Kidney (tissue), 14 donors: ENCODE measurements around the gene KRT2. TPM values are rescaled to one million over a fixed set of nuclear protein-coding genes. Genes with fewer than 3 reads are reported as not detected.

Experiments
- DNase-seq, 5 donors: peaks; one replicate each; pipeline ENCODE4 v3.0.0-alpha.2; 2013 to 2020
- FAIRE-seq: peaks from 2 replicates; lab custom pipeline; 2012; peaks lifted over from hg19 to GRCh38; lab: Jason Lieb, UNC
- H3K27ac ChIP-seq, 2 donors: one replicate each; pipeline ENCODE4 v1.7.0; 2013; ENCODE audit warnings: low read depth in 2 of 2, low read length in 2 of 2, inconsistent platforms in 1 of 2
- H3K27me3 ChIP-seq: one replicate; pipeline ENCODE4 v1.7.1; 2013; ENCODE audit warnings: low read length, inconsistent platforms; ENCODE audit not compliant: control insufficient read depth, insufficient read depth
- H3K36me3 ChIP-seq, 3 donors: one replicate each; pipeline versions ENCODE4 v1.7.0 to v1.7.1; 2013; ENCODE audit warnings: low read length in 3 of 3, control low read depth in 1 of 3, inconsistent platforms in 1 of 3; ENCODE audit not compliant: insufficient read depth in 3 of 3, control insufficient read depth in 2 of 3
- H3K4me1 ChIP-seq, 3 donors: one replicate each; pipeline versions ENCODE4 v1.7.0 to v1.7.1; 2013; ENCODE audit warnings: low read length in 3 of 3, inconsistent platforms in 1 of 3, low read depth in 1 of 3; ENCODE audit not compliant: control insufficient read depth in 2 of 3, insufficient read depth in 2 of 3
- H3K4me3 ChIP-seq, 3 donors: one replicate each; pipeline versions ENCODE4 v1.7.0 to v1.8.1; 2013; ENCODE audit warnings: low read length in 3 of 3, control low read depth in 1 of 3, inconsistent platforms in 1 of 3
- H3K9ac ChIP-seq, 3 donors: one replicate each; pipeline versions ENCODE4 v1.7.0 to v1.7.1; 2013; ENCODE audit warnings: low read length in 3 of 3, control low read depth in 1 of 3, inconsistent platforms in 1 of 3
- H3K9me3 ChIP-seq, 3 donors: one replicate each; pipeline versions ENCODE4 v1.7.0 to v1.7.1; 2013; ENCODE audit warnings: low read length in 3 of 3, control low read depth in 1 of 3, inconsistent platforms in 1 of 3; ENCODE audit not compliant: control insufficient read depth in 2 of 3, insufficient read depth in 1 of 3
- intact Hi-C: fragments of 100-400 bp; cut with DNase I; formaldehyde crosslinking; loops from one replicate; pipeline ENCODE4 v1.11.1; 2022
- polyA plus RNA-seq: library from polyadenylated mRNA; stranded (reverse); fragments of 350-450 nt; fragmentation: Illumina TruSeq; extraction: RNeasy Lipid Tissue Mini Kit (QIAGEN cat#74804); gene quantifications from one replicate; pipeline ENCODE4 v1.2.3, GENCODE V29; 2014; ENCODE audit warnings: low read depth, low replicate concordance; ENCODE audit not compliant: insufficient read depth
- total RNA-seq: library from RNA; stranded (reverse); fragmentation: NEBNext Ultra II Directional; extraction: Animal tissue kit (Norgen Biotek cat#: 25700); gene quantifications from one replicate; pipeline ENCODE4 v1.2.1, GENCODE V29; 2021
- TF ChIP-seq, protein P1 (sequence below): IDR thresholded peaks from 3 replicates; pipeline ENCODE4 v1.5.1; 2012; ENCODE audit warnings: mild to moderate bottlenecking, moderate library complexity, borderline replicate concordance; ENCODE audit not compliant: insufficient read depth; ENCODE audit errors: extremely low read depth
- donor health status: control.
- donor health status: control.
- donor health status: control.
- donor health status: control.
- donor health status: control.
- donor health status: DM: yes; HTN: yes; CAD: no.
- donor health status: Normal renal cell carcinoma (clear cell type).

Gene KRT2
- total and polyA plus RNA-seq, 2 donors from 2014 or later = not detected

DNA sequence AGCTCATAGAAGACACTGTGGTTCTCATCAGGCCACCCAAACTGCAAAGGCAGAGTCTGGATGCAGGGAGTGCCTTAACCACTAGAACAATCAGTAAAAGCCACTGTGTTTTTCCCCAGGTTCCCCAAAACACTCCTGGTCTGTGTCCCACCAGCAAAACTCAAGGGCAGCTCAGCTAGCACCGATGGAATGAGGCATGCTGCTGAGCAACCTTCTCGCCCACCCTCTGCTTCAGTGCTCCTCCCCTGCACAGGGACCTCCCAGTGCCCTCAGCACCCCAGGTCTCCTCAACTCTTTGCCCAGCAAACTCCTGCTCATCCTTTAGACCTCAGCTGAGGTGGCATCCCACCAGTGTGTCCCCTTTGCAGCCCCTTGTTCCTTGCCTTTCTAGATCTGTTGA is 47.4 kb upstream of the KRT2 start:
- FAIRE-seq (no peak), DNase-seq (no peak)
- Histone ChIP-seq H3K4me3 (no peak overlapping the region), H3K4me1 (no peaks in the 10 kb centered on the region), H3K36me3 (no peaks in the 10 kb centered on the region), H3K27ac (no peak overlapping the region), H3K27me3 (no peaks in the 10 kb centered on the region), H3K9ac (no peak overlapping the region), H3K9me3 (no peaks in the 10 kb centered on the region)
- intact Hi-C loops = no loop called here
- TF ChIP-seq, protein P1, sequence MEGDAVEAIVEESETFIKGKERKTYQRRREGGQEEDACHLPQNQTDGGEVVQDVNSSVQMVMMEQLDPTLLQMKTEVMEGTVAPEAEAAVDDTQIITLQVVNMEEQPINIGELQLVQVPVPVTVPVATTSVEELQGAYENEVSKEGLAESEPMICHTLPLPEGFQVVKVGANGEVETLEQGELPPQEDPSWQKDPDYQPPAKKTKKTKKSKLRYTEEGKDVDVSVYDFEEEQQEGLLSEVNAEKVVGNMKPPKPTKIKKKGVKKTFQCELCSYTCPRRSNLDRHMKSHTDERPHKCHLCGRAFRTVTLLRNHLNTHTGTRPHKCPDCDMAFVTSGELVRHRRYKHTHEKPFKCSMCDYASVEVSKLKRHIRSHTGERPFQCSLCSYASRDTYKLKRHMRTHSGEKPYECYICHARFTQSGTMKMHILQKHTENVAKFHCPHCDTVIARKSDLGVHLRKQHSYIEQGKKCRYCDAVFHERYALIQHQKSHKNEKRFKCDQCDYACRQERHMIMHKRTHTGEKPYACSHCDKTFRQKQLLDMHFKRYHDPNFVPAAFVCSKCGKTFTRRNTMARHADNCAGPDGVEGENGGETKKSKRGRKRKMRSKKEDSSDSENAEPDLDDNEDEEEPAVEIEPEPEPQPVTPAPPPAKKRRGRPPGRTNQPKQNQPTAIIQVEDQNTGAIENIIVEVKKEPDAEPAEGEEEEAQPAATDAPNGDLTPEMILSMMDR = no peak

GRCh38 chr12:52698651-52699340 is 46.8 kb upstream of the KRT2 start:
- H3K4me3 ChIP-seq = no peak overlapping the region
- no peaks in the 10 kb centered on the region for H3K9me3 ChIP-seq
- FAIRE-seq (no peak), DNase-seq (no peak)
- H3K4me1 ChIP-seq = no peaks in the 10 kb centered on the region
- intact Hi-C loops = no loop called here
- H3K27ac ChIP-seq = no peak overlapping the region
- no peak overlapping the region for H3K9ac ChIP-seq
- TF ChIP-seq, protein P1 = no peak
- H3K27me3 ChIP-seq = no peaks in the 10 kb centered on the region
- no peaks in the 10 kb centered on the region for H3K36me3 ChIP-seq

- no peak for FAIRE-seq
- no peak overlapping the region for H3K9ac ChIP-seq
- TF ChIP-seq, protein P1 = no peak
- peaks cover 3% of the 10 kb centered on the region for H3K27me3 ChIP-seq
- H3K27ac ChIP-seq = no peak overlapping the region
- no peaks in the 10 kb centered on the region for H3K9me3 ChIP-seq
- intact Hi-C loops = no loop called here
- H3K4me3 ChIP-seq = no peak overlapping the region
- no peaks in the 10 kb centered on the region for H3K4me1 ChIP-seq
- H3K36me3 ChIP-seq = no peaks in the 10 kb centered on the region
- DNase-seq = no peak
These were observed 45.1 kb upstream of the KRT2 start for GRCh38 chr12:52697058-52697582.
